CD14-positive monocyte (primary cell): ENCODE data around the gene ENPP6. TPM values are rescaled to one million over a fixed set of nuclear protein-coding genes. Genes with fewer than 3 reads are reported as not detected.

Experiments
- DNase-seq, 3 donors: peaks; one replicate each; pipeline ENCODE4 v3.0.0-alpha.2; 2011 to 2022
- H2AFZ ChIP-seq: 2 replicates; pipeline ENCODE4 v1.6.0; 2012; ENCODE audit warnings: mild to moderate bottlenecking, low read depth, low read length, inconsistent platforms; ENCODE audit not compliant: insufficient read depth, poor library complexity, severe bottlenecking
- H3K27ac ChIP-seq, 2 donors: 1 replicate in 1 of 2; 2 replicates in 1 of 2; pipeline ENCODE4 v1.5.1; 2012 to 2013; ENCODE audit warnings: low read length in 2 of 2, control low read depth in 1 of 2, inconsistent platforms in 1 of 2, low read depth in 1 of 2, mild to moderate bottlenecking in 1 of 2
- H3K27me3 ChIP-seq, 2 donors: one replicate each; pipeline versions ENCODE4 v1.6.0 to v1.6.1; 2011 to 2013; ENCODE audit warnings: low read length in 2 of 2; ENCODE audit not compliant: control insufficient read depth in 2 of 2, insufficient read depth in 2 of 2
- H3K36me3 ChIP-seq, 2 donors: replicated peaks in 1 of 2; 1 replicate in 1 of 2; 2 replicates in 1 of 2; pipeline versions ENCODE4 v1.5.1 to v1.6.1; 2012 to 2013; ENCODE audit warnings: low read length in 2 of 2, control low read depth in 1 of 2, inconsistent platforms in 1 of 2, mild to moderate bottlenecking in 1 of 2; ENCODE audit not compliant: insufficient read depth in 2 of 2, control insufficient read depth in 1 of 2
- H3K4me1 ChIP-seq, 2 donors: 1 replicate in 1 of 2; 2 replicates in 1 of 2; pipeline versions ENCODE4 v1.5.1 to v1.6.1; 2012 to 2013; ENCODE audit warnings: low read length in 2 of 2, control low read depth in 1 of 2, inconsistent platforms in 1 of 2, mild to moderate bottlenecking in 1 of 2, moderate library complexity in 1 of 2; ENCODE audit not compliant: insufficient read depth in 2 of 2, control insufficient read depth in 1 of 2
- H3K4me2 ChIP-seq: replicated peaks from 2 replicates; pipeline ENCODE3; 2012; ENCODE audit warnings: low read length, moderate library complexity, mild to moderate bottlenecking; ENCODE audit not compliant: poor library complexity, severe bottlenecking; ENCODE audit errors: extremely low read depth
- H3K4me3 ChIP-seq, 3 experiments: fragments of 200-600 bp in 1 of 3; sonication (generic) in 1 of 3; replicated peaks in 1 of 3; 1 replicate in 2 of 3; 2 replicates in 1 of 3; pipeline ENCODE4 v1.5.1; 2011 to 2013; ENCODE audit warnings: low read length in 3 of 3, mild to moderate bottlenecking in 3 of 3, control low read depth in 2 of 3, low read depth in 2 of 3, inconsistent platforms in 1 of 3, moderate library complexity in 1 of 3
- H3K79me2 ChIP-seq: 2 replicates; pipeline ENCODE4 v1.6.0; 2012; ENCODE audit warnings: mild to moderate bottlenecking, control low read depth, inconsistent platforms, low read length, moderate library complexity; ENCODE audit not compliant: insufficient read depth
- H3K9ac ChIP-seq: 2 replicates; pipeline ENCODE4 v1.6.0; 2017; ENCODE audit warnings: low read length, mild to moderate bottlenecking; ENCODE audit not compliant: insufficient read depth, poor library complexity, severe bottlenecking
- H3K9me3 ChIP-seq, 2 donors: replicated peaks in 1 of 2; 1 replicate in 1 of 2; 2 replicates in 1 of 2; pipeline versions ENCODE4 v1.5.1 to v1.6.1; 2012 to 2013; ENCODE audit warnings: low read length in 2 of 2, control low read depth in 1 of 2; ENCODE audit not compliant: control insufficient read depth in 1 of 2, insufficient read depth in 1 of 2
- H4K20me1 ChIP-seq: 2 replicates; pipeline ENCODE4 v1.6.0; 2012; ENCODE audit warnings: mild to moderate bottlenecking, low read length, control low read depth, moderate library complexity; ENCODE audit not compliant: insufficient read depth
- H3K27ac Mint-ChIP-seq, 7 donors: one replicate each; pipeline ENCODE4 v1.8.0; 2020; ENCODE audit warnings: mild to moderate bottlenecking in 7 of 7, mixed read lengths in 7 of 7, moderate library complexity in 6 of 7, inconsistent platforms in 2 of 7
- H3K27me3 Mint-ChIP-seq, 3 donors: one replicate each; pipeline ENCODE4 v1.8.0; 2021 to 2022; ENCODE audit warnings: low read depth in 3 of 3, mild to moderate bottlenecking in 3 of 3, mixed read lengths in 3 of 3, moderate library complexity in 3 of 3, inconsistent platforms in 1 of 3
- H3K36me3 Mint-ChIP-seq, 2 donors: one replicate each; pipeline ENCODE4 v1.8.0; 2020; ENCODE audit warnings: mixed read lengths in 2 of 2, inconsistent platforms in 1 of 2, mild to moderate bottlenecking in 1 of 2
- H3K4me1 Mint-ChIP-seq: one replicate; pipeline ENCODE4 v1.8.0; 2020; ENCODE audit warnings: mild to moderate bottlenecking, mixed read lengths
- H3K4me3 Mint-ChIP-seq, 2 donors: one replicate each; pipeline ENCODE4 v1.8.0; 2020; ENCODE audit warnings: mild to moderate bottlenecking in 2 of 2, mixed read lengths in 2 of 2, moderate library complexity in 1 of 2
- H3K9me3 Mint-ChIP-seq, 7 donors: one replicate each; pipeline ENCODE4 v1.8.0; 2020 to 2022; ENCODE audit warnings: mixed read lengths in 7 of 7, mild to moderate bottlenecking in 6 of 7, moderate library complexity in 6 of 7, inconsistent platforms in 2 of 7
- WGBS: methylation state at CpG from one replicate; pipeline ENCODE4 v1.1.5; 2013; ENCODE audit warnings: missing lambda C conversion rate; ENCODE audit not compliant: insufficient coverage; 5-methylcytosine and 5-hydroxymethylcytosine counted together
- intact Hi-C, 2 donors: fragments of 100-400 bp; cut with micrococcal nuclease; formaldehyde crosslinking; loops; one replicate each; pipeline versions ENCODE4 v1.15.0 to v1.15.1; 2023
- polyA plus RNA-seq, 3 donors: library from polyadenylated mRNA; depleted of rRNA in 1 of 3; unstranded in 2 of 3; stranded (reverse) in 1 of 3; fragments of 300-500 nt in 2 of 3; fragments of >200 nt in 1 of 3; fragmentation: Illumina TruSeq in 2 of 3; gene quantifications; 1 replicate in 2 of 3; 2 replicates in 1 of 3; pipeline ENCODE4 v1.2.3, GENCODE V29; 2012 to 2021
- TF ChIP-seq, protein P1 (sequence below): fragments of 200-600 bp; IDR thresholded peaks from one replicate; pipeline ENCODE4 v1.8.0; 2022; ENCODE audit warnings: antibody characterized with exemption, mild to moderate bottlenecking

Gene ENPP6
- polyA plus RNA-seq, 3 donors: 0.05 TPM; not detected in 2

DNA sequence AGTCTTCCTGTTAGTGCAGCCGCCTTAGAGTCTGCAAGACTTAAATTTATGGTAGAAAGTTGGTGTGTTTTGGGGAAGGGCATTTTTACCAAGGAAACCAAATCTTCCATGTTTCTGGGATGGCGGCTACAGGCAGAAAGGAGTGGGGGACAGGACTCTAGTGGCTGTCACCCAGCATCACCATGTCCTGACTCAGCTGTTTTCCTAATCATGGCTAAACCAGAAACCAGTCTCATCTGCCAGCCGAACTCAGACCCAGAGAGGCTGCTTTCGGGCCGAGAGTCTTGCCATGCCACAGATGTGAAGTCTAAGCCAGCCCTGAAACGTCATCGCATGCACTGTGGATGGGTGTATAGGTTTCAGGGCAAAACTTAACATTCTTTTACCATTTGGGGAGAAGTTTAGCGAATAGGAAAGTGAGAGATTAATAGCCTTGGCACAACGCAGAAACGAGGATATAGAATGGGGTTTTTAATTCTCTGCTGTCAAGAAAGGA lies 109.6 kb downstream of the ENPP6 start:
- Histone ChIP-seq H3K4me3 (no peak overlapping the region), H4K20me1 (no peaks in the 10 kb centered on the region), H3K27ac (no peak overlapping the region), H3K36me3 (no peaks in the 10 kb centered on the region), H3K4me1 (no peaks in the 10 kb centered on the region), H3K9me3 (no peaks in the 10 kb centered on the region), H3K27me3 (no peaks in the 10 kb centered on the region), H3K4me2 (no peak overlapping the region), H3K79me2 (no peaks in the 10 kb centered on the region), H2AFZ (no peak overlapping the region), H3K9ac (no peak overlapping the region)
- Mint-ChIP-seq H3K36me3 (no peaks in the 10 kb centered on the region), H3K27ac (no peak overlapping the region), H3K4me3 (no peak overlapping the region), H3K4me1 (no peaks in the 10 kb centered on the region), H3K9me3 (peaks cover 0 to 3% (median 0%) of the 10 kb centered on the region in 7 donors), H3K27me3 (peaks cover 1 to 2% (median 2%) of the 10 kb centered on the region in 3 donors)
- TF ChIP-seq, protein P1, sequence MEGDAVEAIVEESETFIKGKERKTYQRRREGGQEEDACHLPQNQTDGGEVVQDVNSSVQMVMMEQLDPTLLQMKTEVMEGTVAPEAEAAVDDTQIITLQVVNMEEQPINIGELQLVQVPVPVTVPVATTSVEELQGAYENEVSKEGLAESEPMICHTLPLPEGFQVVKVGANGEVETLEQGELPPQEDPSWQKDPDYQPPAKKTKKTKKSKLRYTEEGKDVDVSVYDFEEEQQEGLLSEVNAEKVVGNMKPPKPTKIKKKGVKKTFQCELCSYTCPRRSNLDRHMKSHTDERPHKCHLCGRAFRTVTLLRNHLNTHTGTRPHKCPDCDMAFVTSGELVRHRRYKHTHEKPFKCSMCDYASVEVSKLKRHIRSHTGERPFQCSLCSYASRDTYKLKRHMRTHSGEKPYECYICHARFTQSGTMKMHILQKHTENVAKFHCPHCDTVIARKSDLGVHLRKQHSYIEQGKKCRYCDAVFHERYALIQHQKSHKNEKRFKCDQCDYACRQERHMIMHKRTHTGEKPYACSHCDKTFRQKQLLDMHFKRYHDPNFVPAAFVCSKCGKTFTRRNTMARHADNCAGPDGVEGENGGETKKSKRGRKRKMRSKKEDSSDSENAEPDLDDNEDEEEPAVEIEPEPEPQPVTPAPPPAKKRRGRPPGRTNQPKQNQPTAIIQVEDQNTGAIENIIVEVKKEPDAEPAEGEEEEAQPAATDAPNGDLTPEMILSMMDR: no peak
- WGBS: 100% methylated on average over 3 of the region's 10 CpGs
- no peak for DNase-seq
- intact Hi-C loops: no loop called here

DNA sequence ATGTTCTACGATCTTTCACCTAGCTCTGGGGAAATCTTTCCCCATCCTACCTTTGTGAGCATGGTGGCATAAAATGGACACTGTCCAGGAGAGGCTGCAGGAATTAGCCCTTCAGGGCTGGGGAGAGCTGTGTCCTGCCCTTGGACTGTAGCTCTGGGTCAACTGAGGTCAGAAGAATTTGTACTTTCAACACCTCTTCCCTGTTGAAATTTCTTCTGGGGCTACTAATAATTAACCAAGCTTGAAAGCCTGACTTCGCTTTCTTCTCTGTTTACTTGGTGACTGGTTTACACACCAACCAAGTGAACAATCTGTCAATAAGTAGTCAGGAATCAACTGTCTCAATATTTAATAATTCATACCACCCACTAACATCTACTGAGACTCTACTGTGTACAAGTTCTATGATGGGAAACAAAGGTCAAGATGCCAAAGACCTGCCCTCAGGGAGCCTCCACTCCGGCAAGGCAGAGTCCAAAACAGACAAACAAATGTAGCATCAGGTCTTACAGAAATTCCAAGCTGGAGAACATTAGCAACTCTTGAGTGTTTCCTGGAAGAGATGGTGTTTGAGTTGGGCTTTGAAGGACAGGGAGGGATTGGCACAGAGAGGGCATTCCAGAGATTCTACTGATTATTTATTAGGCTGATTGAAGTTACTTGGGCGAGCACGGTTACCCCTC lies 113.1 kb downstream of the ENPP6 start:
- no peaks in the 10 kb centered on the region for H3K36me3 Mint-ChIP-seq

More for the DNA sequence above, 113.1 kb downstream of the ENPP6 start:
- Histone ChIP-seq H3K9ac (no peak overlapping the region), H3K27ac (no peak overlapping the region), H3K36me3 (no peaks in the 10 kb centered on the region), H3K4me3 (no peak overlapping the region), H4K20me1 (no peaks in the 10 kb centered on the region), H2AFZ (no peak overlapping the region), H3K4me2 (no peak overlapping the region), H3K79me2 (no peaks in the 10 kb centered on the region), H3K27me3 (no peaks in the 10 kb centered on the region), H3K4me1 (no peaks in the 10 kb centered on the region), H3K9me3 (no peaks in the 10 kb centered on the region)
- Mint-ChIP-seq H3K9me3 (no peaks in the 10 kb centered on the region), H3K27me3 (peaks cover 2 to 5% (median 2%) of the 10 kb centered on the region in 3 donors), H3K4me1 (peaks cover 3% of the 10 kb centered on the region), H3K4me3 (no peak overlapping the region), H3K27ac (no peak overlapping the region)
- intact Hi-C loops: no loop called here
- TF ChIP-seq, protein P1: no peak
- DNase-seq: no peak
- WGBS: 93% methylated on average over 3 of the region's 5 CpGs
